ENCODE measurements around the gene KLHL33.

KLHL33 gene

DNA sequence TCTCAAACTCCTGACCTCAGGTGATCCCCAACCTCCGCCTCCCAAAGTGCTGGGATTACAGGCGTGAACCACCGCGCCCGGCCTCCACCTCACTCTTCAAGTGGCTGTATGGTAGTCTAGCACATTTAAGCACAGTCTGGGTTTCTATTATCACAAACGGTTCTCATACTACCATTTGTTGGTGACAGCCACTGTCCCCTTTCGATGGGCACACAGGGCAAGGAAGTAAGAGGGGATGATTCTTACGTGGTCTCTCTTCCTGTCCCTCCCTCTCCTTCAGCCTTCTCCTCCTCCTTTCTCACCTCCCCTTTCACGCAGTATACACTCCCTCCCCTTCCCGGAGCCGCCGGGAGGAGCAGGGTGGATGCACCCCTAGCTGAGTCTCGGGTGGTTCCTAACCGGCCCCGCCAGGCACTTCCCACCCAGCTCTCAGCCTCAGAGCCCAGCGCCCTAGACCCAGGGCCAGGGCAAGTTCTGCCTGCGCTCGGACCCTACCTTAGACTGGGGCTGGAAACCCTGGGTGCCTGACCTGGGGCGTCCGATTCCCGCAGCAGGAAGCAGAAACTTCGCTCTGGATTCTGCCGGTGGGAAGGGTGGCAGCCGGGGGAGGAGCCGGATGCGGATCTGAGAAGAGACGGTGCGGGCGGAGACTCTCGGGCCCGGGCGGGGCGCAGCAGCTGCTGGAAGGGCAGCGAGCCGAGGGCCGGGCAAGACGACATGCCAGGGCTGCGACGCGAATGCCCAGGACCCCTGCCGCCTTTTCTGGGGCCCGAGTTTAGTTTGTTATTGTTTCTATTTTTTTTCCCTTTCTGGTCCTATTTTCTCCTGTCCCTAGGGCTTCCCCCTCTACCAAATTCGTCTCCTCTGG, 22.9 kb downstream of the KLHL33 start, which contains the start of gene TEP1:
TSS of gene TEP1 (minus strand) at position 626 of the 868 bp plus-strand sequence. CDS start 5,062 bp downstream, outside the sequence.
- no peak for FAIRE-seq

GRCh38 chr14:20412411-20412810, 23.6 kb downstream of the KLHL33 start:
- FAIRE-seq = no peak

DNA sequence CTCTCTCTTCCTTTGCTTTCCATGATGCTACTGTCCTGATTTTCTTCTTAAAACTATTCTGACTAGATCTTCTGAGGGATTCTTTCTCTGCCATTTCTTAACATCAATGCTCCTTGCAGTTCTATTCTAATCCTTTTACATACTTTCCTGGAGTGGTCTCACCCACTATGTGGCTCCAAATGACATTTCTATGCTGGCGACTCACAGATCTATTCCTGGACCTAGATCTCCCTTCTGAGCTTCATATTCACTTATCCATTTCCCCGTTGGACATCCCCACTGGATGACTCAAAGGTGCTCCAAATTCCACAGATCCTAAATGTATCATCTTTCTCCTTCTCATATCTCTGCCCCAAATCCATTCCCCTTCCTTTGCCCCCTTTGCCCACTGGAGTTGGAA, 26.7 kb downstream of the KLHL33 start:
- FAIRE-seq = no peak

GRCh38 chr14:20403521-20403920, 32.4 kb downstream of the KLHL33 start:
- no peak for FAIRE-seq

DNA sequence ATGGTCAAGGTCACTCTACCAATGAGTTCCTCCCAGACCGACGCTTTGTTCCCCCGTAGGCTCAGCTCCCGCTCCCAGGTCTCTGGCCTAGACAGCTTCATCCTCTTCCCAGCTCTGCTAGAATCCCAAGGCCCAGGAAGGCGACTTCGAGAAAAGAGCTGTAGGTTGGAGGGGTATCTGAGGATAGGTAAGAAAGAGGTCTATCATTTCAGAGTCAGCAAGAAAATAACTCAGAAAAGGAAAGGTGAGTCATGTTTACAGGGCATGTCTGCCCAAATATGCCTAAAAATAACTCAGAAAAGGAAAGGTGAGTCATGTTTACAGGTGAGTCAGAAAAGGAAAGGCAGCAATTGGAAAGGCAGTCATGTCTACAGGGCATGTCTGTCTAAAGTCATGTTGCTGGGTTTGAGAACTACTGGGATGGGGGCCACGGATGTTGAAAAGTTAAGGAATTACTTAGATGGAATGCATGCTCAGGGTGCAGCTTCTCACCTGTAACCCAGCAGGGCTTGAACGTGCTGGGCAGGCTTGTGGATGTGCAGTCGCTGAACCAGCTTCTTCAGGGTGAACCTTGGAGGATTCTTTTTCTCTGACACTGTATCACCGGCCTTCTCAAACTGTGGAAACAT, 34.9 kb downstream of the KLHL33 start:
- FAIRE-seq = no peak

GRCh38 chr14:20400589-20400964, 35.4 kb downstream of the KLHL33 start:
- no peak for FAIRE-seq

DNA sequence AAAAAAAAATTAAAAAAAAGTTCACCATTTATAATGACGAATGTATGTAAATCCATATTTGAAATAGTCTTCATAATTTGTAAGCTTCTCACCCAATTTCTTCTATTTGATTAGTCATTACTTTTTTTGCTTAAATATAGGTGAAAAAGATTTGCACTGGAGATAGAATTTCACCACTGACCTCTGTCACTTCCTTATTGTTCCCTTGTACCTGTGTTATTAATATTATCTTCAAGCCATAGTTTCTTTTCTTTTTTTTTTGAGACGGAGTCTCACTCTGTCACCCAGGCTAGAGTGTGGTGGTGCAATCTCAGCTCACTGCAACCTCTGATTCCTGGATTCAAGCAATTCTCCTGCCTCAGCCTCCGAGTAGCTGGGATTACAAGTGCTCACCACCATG, 38.5 kb downstream of the KLHL33 start:
- no peak for FAIRE-seq

DNA sequence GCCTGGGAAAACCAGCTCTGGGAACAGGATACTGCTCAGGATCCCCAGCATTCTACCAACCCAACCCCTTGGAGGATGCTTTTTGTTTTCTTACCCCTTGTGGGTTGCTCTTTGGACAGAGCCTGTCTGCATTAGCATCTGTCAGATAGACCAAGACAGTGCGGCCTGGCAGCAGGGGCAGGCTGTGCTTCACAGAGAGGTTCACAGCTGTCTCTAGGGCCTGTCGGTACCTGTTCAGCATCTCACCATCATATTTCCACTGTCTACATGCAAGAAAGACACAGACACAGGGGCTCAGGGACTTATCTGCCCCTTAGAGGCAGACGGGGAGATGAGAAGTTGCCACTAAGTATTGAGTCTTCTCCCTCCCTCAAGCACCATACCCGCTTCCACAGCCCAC, 44.5 kb downstream of the KLHL33 start:
- no peak for FAIRE-seq

- FAIRE-seq = no peak
Measured at GRCh38 chr14:20388159-20388558, 47.8 kb downstream of the KLHL33 start.

DNA sequence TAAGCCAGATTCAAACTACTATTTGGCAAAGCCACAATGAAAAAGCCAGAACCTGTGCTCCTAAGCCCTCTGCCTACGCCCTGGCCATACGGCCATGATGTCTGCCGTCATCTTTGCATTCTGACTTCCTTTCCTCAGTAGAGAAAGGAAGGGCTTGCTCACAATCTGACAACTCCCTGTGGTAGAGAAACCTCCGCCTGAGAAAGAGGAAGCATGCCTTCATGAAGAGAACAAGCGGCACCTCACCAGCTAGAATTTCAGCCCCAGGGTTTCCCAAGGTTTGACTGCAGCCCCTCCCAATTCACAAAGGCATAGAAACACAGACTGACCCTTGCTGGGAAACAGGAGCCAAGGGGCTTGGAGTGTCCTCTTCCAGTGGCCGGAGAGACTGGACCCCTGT, 48.4 kb downstream of the KLHL33 start:
- FAIRE-seq = no peak

- FAIRE-seq = no peak
Measured at GRCh38 chr14:20386276-20386855, 49.6 kb downstream of the KLHL33 start.

DNA sequence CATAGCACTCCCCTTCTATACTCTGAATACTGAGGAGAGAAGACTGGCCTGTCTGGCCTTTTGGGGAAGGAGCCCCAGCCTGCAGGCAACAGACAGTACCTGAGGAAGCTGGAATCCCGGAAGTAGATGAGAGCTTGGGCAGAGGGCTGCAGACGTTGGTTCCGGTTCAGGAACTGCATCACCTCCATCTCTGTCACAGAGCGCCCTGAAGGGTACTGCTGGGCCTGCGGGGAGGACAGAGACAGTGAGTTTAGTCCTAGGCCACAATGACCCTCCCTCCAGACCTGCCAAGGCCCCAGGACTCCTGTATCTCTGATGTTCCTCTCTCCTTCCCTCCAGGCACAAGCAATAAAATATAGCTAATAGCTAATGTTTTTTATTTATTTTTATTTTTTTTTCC, 51.1 kb downstream of the KLHL33 start:
- no peak for FAIRE-seq

- FAIRE-seq = no peak
Measured at GRCh38 chr14:20384321-20384720, 51.6 kb downstream of the KLHL33 start.

DNA sequence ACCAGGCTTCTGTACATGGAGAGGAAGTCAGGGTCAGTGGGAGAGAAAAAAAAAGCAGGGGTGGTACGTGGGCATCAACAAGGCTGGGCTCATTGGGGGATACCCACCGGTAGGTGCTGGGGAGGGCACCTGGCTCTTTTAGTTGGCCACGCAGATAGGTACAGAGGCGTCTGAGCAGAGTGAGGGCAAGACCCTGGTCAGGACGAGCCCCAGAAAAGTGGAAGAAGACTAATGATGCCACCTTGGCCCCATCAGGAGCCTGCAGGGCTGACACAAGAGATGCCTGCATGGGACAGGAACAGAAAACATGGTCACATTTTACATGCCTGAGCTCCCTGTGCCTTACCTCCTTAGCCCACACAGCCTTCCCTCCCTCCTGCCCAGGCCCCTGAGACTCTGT, 52.3 kb downstream of the KLHL33 start:
- FAIRE-seq = no peak

DNA sequence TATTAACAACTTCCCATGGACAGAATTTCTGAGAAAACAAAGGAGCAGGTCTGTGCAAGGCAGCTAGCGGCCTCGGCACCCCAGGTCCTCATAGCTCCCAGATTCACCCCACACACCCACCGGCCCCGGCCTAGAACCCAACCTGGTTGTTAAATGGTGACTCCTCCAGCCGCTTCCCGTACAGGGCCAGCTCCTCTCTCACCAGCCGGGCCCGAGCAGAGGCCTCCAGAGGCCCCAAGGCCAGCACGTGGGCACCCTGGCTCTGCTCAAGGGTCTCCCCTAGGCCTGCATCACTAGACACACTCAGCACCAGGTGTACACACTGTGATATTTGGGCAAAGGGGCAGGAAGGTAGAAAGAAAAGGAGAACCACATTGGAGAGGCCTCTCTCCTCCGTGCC, 52.9 kb downstream of the KLHL33 start:
- no peak for FAIRE-seq

- no peak for FAIRE-seq
Measured at GRCh38 chr14:20382526-20382925, 53.4 kb downstream of the KLHL33 start.

GRCh38 chr14:20381341-20381740, 54.6 kb downstream of the KLHL33 start:
- FAIRE-seq = no peak

GRCh38 chr14:20380681-20381080, 55.3 kb downstream of the KLHL33 start:
- FAIRE-seq = no peak

GRCh38 chr14:20379743-20380142, 56.2 kb downstream of the KLHL33 start:
- no peak for FAIRE-seq

DNA sequence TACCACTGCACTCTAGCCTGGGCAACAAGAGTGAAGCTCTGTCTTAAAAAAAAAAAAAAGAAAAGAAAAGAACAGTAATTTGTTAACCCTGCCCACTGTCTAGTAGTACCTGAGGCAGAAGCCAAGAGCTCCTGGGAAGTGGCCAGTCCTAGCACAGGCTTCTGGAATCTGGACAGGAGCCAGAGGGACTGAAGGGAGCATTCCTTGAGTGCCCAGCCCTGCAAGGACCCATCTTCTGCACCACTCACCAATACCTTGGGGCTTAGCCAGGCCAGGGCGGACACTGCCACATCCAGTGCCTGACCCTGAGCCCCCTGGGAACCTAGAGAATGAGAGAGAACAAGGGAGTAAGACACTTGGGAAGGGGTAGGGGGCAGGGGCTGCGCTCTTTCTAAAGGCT, 58.8 kb downstream of the KLHL33 start:
- no peak for FAIRE-seq

- FAIRE-seq = no peak
Measured at GRCh38 chr14:20376071-20376588, 59.8 kb downstream of the KLHL33 start.

Measured in TTC549 (cell line).